HTERT RPE-1 (cell line): Measurements from ENCODE around the gene IFI27L1.

Experiments
- in situ Hi-C: fragments of 300-500 bp; cut with MboI; formaldehyde crosslinking; loops from 4 replicates; pipeline ENCODE4 v1.14.3; 2020; ENCODE audit warnings: low sequenced_read_pairs

The IFI27L1 gene

DNA sequence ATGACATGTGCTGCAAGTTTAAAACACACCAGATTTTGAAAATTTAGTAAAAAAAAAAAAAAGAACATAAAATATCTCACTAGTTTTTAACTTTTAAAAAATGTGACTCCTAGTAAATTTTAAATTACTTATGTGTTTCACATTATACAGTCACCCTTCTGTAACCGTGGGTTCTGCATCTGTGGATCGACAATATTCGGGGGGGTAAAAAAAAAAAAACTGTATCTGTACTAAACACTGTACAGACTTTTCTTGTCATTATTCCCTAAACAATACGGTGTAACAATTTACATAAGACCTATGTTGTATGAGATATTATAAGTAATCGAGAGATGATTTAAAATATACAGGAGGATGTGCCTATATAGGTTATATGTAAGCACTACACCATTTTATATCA is 3.3 kb upstream of the IFI27L1 start:
- in situ Hi-C loops = no loop called here

DNA sequence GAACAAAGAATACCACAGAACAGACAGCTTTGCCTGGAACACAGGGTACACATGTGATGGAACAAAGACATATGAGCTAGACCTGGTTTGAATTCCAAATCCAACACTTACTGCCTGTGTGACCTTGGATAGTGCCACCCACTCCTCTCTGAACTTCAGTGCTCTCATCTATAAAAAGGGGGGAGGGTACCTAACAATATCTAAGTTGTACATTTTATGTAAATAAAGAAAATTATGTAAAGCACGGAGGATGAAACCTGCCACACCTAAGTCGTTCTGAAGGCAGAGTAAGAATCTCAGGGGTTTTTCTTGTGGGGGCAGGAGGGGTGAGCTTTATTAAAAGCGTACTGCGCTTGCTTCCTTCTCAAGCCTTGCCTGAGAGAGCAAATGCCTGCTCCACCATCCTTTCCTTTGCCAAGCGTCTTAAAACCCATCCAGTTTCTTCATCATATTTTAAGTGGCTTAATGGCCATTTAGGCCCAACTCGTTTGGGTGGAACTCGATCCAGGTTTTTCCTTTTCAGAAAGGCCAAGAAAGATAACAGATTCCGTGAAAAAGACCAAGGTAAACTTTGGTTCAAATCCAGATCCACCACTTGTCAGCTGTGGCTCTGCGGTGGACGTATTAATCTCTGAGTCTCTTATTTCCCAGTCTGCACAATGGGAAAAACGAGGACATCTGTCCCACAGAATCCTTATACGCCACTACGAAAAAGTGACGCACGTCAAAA is 1.1 kb upstream of the IFI27L1 start:
- in situ Hi-C loops = no loop called here

DNA sequence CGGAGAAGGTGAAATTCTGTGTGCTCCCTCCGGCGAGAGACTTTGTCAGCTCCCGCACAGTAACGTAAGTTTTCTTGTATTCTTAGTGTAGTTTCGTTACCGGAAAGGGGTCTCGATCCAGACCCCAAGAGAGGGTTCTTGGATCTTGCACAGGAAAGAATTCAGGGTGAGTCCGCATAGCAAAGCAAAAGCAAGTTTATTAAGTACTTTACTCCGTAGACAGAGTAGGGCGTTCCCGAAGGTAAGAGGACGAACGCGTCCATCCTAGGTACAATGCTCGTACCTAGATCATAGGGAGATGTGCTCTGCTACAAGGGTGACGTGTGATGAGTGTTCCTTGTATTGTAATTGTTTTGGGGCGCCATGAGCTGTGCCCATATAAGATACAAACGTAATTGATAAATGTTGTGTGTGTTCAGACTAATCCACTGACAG is 293 bp downstream of the IFI27L1 start:
- in situ Hi-C loops = no loop called here

DNA sequence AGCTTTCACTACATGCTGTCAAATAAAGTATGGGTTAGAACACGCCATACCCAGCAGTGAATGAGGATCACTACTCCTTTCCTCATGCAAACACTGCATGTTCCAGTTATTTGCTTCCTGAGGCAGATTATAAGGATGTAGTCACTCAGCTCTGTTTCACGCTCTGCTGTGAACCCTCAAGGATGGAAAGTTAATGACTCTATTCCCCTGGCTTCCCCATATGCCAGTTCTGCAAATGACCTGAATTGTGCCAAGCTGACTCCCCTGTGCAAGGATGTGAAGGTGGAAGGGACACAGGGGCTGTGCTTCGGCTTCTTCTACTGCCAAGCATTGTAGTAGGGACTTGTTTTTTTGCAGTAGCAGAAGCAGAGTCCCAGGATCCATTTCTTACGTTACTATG is 6.8 kb downstream of the IFI27L1 start:
- in situ Hi-C loops = no loop called here

DNA sequence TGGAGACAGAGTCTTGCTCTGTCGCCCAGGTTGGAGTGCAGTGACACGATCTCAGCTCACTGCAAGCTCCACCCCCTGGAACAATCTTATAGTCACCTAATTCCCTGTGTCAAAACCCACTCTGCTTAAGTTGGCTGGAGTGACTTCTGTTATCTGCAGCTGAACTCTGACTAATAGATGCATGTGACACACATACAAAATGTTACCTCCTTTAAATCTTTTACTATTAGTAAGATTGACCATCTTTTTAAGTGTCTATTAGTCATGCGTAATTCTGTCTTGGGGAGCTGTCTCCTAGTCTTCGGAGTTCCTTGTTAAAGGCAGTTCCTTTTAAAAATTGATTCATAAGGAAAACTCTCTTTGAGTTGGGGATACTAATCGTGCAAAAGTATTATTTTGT is 7.4 kb downstream of the IFI27L1 start:
- in situ Hi-C loops = no loop called here

DNA sequence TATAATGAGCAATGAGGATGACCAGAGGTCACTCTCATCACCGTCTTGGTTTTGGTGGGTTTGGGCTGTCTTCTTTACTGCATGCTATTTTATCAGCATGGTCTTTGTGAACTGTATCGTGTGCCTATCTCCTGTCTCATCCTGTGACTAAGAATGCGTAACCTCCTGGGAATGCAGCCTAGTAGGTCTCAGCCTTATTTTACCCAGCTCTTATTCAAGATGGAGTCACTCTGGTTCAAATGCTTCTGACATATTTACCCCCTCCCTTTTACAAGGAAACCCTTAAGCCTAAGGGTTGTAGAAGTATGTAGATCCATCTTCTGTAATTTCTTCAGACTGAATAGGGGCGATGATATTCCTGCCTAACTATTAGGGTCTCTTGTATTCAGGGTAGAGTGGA is 8.4 kb downstream of the IFI27L1 start:
- in situ Hi-C loops = no loop called here

DNA sequence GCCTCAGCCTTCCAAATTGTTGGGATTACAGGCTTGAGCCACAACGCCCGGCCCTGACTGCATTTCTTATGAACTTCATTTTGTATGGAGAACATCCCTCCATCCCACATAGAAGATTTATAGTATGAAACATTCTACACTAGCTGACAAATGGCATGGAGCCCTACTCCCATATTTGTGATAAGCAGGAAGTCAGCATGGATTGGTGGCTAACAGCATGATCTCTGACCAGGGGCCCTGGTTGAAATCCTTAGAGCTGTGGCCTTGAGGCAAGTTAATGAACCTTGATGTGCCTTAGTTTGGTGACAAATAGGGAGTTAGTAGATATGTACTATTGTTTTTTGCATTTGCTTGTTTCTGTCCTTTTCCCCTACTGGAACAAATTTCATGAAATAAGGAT is 12.3 kb downstream of the IFI27L1 start:
- in situ Hi-C loops = no loop called here

DNA sequence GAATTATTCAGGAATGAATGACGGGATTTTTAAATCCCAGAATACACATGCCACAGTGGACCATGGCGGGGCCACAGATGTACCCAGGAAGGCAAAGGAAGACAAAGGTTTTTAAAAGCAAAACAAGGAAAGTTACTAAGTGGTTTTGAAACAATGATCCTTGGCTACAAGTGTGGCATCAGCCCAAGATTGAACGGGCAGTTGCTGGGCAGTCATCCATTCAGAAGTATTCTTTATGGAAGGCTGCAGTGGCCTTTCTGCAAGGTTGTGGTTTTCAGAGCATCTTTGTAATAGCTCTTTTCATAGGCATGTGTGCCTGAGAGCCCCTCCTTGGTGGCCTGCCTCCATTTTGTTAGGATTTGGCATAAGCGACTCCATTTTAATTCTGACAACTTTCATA is 16.0 kb downstream of the IFI27L1 start:
- in situ Hi-C loops = no loop called here

DNA sequence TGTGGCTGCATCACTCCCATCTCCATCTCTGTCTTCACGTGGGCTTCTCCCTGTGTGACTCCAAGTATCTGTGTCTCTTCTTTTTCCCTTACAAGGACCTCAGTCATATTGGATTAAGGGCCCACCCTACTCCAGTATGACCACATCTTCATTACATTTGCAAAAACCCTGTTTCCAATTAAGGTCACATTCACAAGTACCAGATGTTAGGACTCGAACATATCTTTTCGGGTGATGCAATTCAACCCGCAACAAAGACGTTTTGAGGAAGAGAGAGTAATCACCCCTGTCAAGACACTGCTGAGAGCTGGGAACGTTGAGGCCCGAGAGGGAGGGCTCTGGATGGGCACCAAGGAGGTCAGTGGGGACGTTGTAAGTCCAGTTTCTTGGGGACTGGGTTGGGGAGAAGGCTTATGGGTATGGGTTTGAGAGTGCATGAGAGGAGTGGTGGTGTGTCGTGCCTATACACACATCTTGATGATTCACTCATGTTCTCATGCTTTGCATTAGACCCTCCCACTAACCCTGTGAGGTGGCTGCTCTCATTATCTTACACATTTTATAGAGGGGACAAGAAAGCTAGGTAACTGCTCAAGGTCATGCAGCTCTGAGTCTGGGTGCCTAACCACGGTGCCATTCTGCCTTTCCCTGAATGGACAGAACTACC is 17.3 kb downstream of the IFI27L1 start:
- in situ Hi-C loops = no loop called here

DNA sequence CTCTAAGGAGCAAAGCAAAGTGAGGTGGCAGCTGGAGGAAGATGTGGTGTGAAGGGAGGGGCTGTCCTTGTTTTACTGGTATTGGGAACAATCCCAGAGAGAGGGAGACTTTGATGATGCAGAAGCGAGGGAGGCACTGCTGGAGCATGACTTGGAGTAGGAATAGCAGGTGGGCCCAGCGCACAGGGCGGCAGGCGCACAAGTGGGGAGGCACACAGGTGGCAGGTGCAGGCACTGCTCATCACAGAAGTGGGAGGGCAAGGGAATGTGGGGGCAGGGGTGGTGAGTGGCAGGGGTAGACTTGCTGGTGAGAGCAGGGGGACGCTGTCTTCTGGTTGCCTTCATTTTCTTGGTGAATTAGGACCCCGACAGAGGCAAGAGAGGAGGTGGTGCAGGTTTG is 17.9 kb downstream of the IFI27L1 start:
- in situ Hi-C loops = no loop called here

DNA sequence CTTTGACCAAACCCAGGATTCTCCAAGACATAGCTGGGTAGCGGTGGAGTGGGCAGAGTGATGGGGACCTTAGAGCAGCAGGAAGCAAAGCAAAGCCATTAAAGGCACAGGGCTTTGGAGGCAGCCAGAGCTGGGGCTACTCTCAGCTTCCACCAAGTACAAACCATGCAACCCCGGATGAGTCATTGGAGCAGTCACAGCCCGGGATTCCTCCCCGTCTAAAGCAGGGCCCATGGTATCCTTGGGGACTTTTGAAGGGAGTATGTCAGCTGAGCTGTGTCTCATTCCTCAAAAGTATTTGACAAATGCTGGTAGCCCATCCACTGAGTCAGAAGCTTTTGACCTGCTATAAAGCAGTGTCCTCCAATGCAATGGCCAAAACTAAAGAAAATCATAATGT is 19.7 kb downstream of the IFI27L1 start:
- in situ Hi-C loops = no loop called here

DNA sequence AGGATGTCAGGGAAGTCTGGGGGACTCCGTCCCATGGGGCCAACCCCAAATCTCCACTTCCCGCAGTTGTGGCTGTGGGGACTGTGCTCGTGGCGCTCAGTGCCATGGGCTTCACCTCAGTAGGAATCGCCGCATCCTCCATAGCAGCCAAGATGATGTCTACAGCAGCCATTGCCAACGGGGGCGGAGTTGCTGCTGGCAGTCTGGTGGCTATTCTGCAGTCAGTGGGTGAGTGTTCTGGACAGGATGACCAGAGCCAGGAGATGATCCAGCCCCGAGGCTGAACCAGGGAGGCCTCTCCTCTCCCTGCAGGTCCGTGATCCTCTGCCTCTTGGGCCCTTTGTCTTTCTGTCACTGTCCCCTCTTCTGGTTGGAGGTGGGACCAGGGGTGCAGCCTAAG is 20.6 kb downstream of the IFI27L1 start:
- in situ Hi-C loops = no loop called here

DNA sequence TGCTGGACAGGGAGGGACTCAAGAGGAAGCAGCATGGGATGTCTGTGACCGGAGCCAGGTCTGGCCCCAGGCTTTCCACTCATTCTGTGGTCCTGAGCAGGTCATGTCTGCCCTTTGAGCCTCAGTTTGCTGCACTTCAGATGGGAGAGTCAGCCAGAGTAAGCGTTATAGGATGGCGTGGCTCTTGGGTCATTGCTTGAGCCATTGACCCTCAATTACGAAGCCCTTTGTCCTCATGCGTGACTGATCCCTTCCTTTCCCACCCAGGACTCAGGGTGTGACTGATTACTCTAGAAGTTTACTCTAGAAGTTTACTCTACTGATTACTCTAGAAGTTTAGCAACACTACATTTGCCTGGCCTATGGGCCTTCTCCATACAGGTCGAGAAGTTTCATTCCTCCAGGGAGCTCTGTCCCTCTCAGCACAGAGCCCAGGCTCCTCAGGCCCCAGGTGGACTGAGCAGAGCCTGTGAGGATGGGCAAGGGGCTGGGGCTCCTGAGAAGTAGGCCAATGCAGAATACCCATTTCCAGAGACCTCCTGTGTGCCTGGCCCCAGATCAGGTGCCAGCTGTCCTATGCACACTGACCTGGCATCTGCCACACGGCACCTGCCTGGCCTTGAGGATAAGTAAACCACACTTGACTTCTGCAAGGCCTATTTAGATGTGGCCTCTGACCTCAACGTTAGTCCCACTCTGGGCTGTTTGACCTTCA is 21.8 kb downstream of the IFI27L1 start:
- in situ Hi-C loops = no loop called here

DNA sequence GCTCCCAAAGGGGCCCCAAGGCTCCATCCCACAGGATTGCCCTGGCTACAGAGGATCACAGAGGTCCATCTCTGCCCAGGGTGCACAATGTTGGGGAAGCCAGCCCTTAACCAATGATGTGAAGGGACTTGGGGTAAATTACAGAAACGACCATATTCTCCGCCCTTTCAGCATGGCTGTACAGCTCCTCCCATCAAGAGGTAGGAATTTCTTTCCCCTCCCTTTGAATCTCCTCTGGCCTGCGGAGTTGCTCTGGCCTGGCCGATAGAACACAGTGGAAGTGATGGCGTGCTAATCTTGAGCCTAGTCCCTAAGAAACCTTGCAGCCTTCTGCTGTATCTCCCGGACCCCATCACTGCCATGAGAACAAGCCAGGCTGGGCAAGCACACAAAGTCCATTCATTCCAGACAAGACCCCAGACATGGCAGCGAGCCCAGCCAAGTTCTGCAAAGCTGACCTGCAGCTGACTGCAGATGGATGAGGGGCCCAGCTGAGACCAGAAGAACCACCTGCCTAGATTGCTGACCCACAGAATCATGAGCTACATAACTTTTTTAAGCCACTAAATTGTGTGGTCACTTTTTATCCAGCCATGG is 22.5 kb downstream of the IFI27L1 start:
- in situ Hi-C loops = no loop called here

DNA sequence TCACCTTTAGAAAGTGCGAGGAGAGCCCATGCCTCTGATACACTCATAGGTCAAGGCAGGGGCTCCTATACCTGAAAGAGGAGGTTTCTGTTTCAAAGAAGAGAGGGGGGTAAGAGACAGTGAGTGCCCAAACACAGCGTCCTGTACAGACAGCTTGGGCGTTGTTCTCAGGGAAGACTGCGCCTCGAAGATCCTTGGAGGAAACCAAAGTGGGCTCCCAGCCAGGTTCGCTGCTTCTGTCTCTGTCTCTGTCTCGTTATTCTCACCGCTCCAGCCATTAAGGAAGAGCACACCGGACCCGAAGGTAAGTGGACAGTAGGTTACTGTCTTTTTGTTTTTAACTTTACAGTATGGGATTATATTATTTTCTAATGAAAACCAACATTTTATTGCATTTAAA is 23.6 kb downstream of the IFI27L1 start:
- in situ Hi-C loops = no loop called here

DNA sequence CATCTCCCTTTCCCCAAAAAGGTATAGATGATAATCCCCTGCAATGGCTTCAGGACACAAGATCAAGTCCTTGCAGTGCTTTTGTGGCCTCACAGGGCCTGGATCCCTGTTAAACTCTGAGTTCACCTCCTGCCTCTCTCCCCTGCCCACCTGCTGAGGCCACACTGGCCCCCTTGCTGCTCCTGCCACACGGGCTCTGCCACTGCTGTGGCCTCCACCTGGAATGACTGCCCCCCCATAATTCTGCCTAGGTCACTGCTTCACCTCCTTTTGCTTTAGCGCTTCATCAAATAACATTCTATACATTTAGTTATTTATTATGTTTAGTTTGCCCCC is 28.8 kb downstream of the IFI27L1 start:
- in situ Hi-C loops = no loop called here

DNA sequence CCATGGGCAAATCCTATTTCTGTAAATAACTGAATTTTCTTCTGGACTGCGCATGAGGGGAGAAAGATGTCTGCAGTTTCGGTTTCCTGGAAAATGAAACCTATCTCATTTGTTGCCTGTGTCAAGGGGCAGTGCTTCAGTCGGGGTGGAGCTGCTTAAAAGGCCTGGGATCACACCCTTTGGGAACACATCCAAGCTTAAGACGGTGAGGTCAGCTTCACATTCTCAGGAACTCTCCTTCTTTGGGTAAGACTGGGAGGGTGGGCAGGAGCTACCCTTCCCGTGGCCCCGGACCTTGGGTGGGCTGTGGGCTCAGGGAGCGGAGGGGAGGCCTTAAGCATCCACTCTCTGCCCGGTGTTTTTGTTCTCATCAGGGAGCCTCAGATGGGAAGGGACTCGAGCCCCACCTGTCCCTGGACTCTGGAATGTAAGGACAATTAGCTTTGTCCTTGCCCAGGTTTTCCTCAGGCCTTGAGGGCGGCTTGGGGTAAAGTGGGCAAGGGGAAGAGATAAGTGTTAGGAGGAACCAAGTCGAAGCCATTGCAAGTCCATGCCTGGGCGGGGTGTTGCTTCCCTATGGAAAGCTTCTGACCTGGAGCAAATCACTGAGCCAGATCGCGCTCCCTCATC is 29.6 kb downstream of the IFI27L1 start, which contains the start of gene IFI27:
Gene IFI27, plus strand, starts transcription at position 185 of the 630 bp plus-strand sequence.
- in situ Hi-C loops = no loop called here

DNA sequence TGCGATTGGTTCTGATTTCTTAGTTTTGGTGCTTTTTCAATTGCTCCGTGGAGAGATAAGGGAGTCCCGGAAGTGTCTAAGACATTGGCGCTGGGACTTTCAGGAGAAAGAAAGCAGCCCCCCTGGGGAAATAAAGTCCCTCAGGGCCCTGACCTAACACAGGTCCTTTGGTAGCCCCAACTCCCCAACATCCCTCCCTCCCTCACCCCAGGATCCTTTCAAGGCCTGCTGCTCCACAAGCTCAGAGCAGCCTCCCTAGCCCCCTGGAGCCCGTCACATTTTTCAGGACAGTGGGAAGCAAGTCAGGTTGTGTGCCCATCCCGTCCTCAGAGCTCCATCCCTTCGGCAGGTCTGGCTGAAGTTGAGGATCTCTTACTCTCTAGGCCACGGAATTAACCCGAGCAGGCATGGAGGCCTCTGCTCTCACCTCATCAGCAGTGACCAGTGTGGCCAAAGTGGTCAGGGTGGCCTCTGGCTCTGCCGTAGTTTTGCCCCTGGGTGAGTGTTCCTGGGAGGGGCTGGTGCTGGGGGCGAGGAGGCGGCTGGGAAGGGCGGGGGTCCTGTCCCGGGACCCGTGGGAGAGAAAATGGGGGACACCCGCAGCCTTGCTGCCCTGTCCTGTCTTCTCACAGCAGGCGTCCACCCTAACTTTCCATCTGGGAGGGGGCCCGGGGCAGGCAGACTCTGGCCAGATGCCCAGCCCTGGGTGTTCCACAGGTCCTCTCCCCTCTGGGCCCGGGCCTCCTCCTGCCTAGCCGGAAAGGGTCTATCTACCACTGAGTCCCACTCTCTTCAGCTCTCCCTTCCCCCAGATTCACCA is 30.4 kb downstream of the IFI27L1 start:
- in situ Hi-C loops = no loop called here

DNA sequence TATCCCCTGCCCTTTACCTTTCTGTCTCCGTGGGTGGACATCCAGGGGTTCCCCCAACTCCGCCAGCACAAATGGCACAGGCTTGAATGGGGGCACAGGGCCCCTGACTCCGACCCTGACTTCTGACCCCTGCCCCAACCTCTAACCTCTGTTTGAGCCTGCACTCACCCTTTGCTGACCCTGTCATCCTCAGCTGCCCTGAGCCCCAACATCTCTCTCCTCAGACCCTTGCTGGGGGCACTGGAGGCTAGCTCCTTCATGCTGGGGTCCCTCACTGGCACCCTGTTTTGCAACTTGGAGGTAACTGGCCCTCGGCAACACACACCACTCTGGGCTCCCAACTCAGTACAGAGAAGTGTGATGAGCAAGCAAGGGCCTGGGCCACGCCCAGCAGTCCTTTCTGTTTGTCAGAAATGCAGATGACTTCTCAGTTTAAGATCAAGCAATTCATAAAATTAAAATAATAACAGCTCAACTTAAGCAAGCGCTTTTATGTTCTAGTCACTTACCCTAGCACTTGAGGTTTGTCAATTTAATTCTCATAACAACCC is 31.5 kb downstream of the IFI27L1 start:
- in situ Hi-C loops = no loop called here

DNA sequence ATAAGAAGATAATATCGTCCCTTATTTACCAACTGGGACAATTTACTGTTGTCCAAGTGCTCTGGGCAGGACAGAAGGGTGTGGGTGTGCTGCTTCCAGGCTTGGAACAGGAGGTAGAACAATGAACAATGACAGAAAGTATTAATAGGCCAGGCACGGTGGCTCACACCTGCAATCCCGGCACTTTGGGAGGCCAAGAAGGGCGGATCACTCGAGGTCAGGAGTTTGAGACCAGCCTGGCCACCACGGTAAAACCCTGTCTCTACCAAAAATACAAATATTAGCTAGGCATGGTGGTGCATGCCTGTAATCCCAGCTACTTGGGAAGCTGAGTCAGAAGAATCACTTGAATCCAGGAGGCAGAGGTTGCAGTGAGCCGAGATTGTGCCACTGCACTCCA is 32.0 kb downstream of the IFI27L1 start:
- in situ Hi-C loops = no loop called here
